HG02759 (cell line): ENCODE data around the gene CELF1.
A peak's percentile ranks its signal among the peaks of the same experiment; 100 is the strongest.

Source experiments
- ATAC-seq: cut with Tn5 transposase; IDR thresholded peaks from one replicate; pipeline ENCODE4 v1.9.1; 2021; ENCODE audit warnings: mild to moderate bottlenecking, moderate library complexity; ENCODE audit not compliant: unreplicated experiment

The CELF1 gene

DNA sequence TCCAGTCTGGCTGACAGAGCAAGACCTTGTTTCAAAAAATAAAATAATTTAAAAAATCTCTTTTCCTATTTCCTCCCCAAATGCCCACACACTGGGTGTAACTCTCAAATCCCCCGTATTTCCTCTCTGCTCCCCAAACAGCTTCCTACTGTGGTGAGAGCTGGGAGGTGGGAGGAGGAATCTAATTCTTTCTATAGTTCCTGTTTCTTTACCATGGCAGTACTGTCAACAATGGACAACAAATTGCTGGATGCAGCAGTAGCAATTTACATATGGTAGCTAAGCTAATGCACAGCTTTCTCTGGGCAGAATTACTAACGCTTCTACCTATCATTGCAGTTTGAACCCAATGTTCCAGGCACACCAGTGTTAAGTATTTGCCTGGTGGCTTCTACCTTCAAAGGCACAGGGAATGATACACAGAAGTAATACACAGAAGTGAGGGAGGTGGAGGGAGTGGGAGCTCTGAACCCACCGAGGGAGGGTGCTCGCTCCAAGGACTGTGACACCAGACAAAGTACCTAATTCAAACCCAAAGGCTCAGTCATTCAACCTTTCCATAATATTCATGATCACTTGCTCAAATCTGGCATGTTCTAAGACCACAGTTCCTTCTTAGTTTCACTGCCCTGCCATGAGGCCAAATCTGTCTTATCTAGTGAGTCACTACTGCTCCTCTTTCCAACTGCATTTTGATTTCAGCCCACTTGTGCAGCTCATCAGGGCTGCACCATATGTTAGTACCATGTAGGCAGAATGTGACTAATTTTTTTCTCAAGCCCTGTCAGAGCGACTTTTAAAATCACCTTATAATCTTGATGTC, 37.9 kb downstream of the CELF1 start:
- ATAC-seq = peak; percentile 53

DNA sequence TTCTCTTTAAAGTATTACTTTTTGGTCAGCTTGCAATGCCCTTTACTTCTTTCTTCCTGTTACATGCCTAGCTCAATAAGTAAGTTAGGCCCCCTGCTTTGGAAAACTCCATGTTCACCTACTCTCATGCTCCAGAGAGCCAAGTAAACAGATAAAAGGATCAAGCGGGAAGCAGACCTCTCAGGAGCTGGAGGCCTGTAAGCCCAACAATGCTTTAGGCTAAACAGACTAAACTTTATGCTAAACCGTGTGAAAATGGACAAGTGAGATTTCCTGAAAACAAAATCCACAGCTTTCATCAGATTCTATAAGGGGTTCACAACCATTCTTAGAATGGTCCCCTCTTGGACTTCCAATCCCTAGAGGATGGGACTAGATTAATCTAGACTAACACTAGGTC, 40.2 kb downstream of the CELF1 start:
- ATAC-seq = no peak

DNA sequence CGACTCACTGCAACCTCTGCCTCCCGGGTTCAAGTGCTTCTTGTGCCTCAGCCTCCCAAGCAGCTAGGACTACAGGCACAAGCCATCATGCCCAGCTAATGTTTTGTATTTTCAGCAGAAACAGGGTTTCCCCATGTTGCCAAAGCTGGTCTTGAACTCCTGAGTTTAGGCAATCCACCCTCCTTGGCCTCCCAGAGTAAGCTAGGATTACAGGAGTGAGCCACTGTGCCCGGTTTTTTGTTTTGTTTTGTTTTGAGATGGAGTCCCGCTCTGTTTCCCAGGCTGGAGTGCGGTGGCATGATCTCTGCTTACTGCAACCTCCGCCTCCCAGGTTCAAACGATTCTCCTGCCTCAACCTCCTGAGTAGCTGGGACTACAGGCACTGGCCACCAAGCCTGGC, 41.0 kb downstream of the CELF1 start:
- no peak for ATAC-seq

DNA sequence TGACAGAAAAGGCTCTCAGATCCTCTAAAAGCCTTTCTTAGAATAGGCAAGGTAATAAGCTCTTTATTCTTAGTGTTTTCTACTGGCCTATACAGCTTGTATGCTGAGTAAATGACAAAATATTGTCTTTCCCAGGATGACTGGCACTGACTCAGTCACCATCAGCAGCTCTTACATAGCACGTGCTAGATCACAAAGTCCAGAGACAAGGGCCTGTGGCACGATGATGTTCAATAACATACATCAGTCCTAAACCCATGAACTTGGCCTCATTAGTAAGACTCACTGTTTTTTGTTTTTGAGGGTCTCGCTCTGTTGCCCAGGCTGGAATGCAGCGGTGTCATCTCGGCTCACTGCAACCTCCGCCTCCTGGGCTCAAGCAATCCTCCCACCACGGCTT, 42.7 kb downstream of the CELF1 start:
- peak; percentile 29 for ATAC-seq

DNA sequence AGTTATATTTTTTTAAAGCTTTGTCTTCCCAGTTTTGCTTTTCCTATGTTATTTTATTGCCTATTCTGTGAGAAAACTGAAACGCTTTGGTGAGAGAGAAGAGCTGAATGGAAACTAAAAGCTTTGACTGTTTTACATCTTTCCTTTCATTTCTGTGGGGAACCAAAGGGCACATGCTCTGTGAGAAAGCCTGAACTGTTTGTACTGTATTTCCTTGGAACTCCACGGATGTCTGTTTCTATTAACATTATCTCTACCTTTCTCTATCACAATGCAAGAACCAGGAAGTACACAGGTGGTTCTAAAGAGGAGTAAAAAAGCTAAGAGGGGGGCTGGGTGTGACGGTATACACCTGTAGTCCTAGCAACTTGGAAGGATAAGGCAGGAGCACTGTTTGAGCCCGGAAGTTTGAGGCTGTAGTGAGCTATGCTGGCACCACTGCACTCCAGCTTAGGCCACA, 43.8 kb downstream of the CELF1 start:
- ATAC-seq = no peak

DNA sequence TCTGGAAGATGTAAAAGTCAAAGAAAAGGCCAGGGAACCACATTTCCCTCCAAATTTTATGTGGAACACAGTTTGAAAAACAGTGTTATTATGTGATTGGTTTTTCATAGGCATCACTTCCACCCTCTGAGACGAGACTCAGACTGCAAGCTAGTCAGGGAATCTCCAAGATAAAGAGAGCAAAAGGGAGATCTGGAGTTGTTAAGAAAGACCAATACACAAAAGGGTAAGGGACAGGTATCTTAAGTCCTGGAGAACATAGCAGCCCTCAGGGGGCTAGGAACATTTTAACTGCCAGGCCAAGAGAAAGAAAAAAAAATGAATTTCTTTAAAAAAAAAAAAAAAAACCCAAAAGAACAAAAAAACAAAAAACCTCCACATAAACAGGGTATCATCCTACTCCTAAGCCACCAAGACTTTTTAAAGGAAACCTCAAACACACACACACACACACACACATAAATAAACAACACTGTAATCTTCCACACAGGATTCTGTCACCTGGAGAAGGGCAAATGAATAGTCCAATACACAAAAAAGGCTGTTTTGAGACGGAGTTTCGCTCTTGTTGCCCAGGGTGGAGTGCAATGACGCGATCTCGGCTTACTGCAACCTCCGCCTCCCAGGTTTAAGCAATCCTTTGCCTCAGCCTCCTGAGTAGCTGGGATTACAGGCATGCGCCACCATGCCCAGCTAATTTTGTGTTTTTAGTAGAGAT, 44.5 kb downstream of the CELF1 start:
- ATAC-seq = no peak

DNA sequence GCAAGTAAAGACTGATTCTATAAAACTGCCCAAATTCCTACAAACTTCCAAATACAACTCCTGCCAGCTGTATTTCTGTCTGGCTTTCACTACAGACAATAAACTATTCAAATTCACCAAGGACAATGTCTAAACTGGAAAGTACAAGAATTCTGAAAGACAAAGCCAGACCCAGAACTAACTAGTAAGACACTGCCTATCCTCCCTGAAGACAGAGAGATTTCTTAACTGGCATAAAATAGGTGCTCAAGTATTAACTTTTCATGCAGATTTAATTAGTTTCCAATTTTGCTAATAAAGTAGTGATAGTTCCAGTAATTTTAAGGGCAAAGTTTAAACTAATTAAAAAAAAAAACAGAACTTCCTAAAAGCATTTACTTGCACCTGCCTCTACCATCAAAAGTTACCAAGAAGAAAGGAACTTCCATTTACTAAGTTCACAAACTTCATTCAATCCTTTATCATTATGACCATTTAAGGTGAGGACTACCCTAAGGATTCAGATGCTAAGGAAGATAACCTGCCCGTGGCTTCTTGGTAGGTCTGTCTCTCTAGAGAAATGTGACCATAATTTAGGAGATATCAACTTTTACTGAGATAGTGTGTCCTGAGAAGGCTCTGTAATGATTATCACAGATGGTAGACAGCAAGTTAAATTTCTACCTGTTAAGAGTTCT, 45.2 kb downstream of the CELF1 start:
- no peak for ATAC-seq

DNA sequence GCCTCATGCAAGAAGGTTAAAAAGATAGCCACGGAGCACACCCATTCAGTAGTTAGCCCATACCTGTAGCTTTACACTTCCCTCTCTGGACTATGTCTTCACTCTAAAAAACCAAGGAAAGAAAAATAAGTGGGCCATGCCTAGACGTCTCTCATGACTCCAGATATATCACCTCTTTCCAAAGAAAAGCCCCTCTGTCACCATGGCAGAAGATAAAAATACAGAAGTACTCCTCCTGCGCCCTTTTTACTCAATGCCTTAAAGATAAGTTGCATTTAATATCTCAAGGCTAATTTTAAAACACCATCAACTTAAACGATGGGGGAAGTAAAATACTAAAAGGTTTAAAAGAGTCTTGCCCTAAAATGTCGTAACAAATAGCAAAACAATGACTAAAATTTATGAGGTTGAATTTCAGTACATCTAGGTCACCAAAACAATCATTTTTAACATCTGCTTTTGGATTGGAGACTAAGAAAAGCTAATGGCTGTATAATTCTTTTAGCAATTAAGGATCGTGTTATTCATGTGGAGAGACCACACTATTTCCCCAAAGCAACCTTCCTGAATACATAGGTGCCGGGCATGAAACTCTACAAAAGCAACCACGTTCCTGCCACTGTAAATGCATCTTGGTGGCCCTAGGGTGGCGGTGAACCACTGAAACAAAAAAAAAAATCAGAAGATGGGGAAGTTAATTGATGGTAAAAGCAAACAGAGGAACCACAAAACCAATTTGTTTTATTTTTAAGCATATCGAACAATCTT, 46.0 kb downstream of the CELF1 start:
- ATAC-seq = no peak

DNA sequence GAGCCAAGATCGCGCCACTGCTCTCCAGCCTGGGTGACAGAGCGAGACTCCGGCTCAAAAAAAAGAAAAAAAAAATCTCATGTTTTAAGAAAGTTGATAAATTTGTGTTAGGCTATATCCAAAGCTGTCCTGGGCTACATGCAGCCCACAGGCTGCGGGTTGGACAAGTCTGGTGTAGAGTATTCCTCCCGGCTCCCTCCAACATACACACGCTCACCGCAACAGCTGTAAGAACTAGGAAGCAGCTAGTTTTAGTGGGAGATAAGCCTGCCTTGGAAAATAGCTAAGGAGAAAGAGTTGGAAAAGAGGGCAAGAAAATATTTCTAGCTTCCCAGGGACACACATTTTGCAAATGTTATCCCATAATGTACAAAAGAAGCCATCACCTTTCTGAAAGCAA, 46.6 kb downstream of the CELF1 start:
- ATAC-seq = no peak

DNA sequence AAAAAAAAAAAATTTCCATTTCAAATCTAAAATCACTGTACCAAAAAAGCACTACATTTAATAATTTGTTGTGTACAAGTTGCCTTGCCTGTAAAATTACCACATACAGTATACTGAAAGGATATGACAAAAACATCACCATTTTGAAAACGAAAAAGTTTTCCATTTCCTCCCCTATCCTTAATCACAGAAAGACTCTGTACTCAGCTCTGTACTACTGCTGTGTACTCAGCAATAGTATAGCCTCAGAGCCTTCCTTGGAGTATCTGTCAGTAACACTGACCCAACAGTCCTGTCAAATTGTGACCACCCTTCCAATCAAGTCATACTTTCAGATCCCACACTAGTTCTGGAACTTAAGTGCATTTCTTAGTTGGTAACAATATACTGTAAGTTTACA, 48.0 kb downstream of the CELF1 start:
- no peak for ATAC-seq

DNA sequence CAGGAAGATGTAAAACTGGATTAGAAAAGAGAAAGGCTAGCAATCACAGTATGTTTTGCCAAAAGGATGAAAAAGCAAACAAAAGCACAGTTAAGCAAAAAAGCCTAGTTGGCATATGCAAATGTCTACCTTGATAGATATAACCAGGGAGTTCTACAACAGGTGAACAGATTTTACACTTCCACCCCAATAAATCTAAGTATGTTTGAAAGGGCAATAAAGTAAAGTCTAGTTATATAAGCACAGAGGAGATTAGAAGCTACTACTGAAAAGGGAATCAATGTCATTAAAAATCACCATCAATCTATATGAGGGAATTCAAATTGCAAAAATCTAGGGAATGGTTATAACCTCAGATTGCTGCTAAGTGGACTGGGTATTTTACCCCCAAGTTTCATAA, 49.7 kb downstream of the CELF1 start:
- no peak for ATAC-seq

DNA sequence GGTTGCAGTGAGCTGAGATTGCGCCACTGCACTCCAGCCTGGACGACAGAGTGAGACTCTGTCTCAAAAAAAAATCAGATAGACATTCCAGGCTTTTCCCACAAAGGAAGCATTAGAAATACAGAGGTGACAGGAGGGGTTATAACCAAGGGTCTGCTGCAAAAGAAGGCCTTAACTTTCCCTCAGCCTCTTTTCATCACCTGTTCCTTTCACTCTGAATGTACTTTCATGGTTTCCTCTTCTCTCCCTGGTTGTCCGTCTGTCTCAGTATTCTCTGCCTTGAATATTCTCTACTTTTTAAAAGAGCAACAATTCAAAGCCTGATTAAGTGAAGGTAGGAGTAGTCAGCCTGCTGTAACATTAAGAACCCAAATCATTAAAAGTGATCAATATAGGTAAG, 50.2 kb downstream of the CELF1 start:
- ATAC-seq = no peak

DNA sequence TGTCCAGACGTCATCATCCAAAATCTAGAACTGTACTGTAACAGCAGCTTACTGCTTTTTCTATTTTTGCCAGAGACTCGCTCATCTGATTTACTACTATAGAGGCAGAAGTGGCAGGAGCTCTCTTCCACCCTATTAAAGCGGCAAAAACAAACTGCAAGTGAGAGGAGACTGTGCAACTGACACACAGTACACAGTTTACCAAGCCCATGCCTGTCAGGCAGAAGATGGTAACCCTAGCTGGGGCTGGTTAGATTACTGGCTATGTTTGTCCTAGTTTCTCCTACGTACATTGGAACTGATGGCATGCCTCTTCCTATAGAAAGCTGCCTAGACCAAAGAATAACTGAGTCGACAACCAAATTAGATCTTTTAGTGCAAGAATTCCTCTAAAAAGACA, 51.8 kb downstream of the CELF1 start:
- no peak for ATAC-seq

DNA sequence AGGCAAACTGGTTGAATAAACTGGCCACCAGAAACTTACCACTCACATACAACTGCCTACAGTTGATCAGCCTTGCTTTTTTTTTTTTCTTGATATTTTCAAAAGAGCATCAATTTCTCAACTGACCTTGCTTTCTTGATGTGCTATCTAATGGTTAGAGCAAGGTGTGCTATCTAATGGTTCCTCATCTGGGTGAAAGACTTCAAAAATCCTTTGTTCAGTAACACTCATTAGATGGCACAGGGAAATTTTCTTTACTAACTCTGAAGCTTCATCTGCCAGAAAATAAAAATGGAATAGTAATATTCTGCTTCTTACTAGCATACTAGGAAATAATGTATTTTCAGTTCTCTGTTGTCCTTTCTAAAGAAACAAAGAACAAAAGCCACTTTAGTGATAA, 52.8 kb downstream of the CELF1 start:
- ATAC-seq = no peak

DNA sequence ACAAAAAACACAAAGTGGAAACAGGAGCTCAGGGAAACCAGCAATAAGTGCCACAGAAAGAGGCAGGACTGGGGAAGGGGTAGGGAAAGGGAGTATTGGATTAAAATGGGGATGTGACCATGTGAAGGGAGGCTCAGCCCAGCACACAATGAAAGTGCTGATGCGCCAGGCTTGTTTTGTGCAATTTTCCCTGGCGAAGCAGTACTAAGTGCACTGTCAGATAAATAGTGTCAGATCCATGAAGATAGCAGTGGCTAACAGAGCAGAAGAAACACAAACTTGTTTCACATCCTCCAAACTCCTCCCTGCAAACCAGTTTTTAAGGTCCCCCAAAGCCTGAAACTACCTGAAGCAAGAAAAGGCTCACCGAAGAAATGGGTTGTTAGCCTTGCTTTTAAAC, 53.3 kb downstream of the CELF1 start:
- ATAC-seq = no peak

DNA sequence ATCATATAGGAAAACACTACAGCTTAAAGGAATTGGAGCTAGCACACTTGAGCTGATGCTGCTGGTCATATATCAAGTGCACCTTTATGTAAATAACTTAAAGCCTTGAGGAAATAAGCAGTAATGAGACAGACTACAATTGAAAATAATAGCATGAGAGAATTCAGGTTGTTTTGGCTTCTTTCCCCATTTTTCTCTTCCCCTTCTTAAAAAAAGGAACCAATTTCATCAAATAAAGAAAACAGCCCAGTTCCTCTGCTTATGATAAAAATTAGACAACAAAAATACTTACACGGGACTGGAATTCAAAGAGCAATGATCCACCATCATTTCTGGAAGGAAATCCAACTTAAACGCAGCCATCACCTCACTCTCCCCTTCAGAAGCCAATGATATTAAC, 53.8 kb downstream of the CELF1 start:
- no peak for ATAC-seq

DNA sequence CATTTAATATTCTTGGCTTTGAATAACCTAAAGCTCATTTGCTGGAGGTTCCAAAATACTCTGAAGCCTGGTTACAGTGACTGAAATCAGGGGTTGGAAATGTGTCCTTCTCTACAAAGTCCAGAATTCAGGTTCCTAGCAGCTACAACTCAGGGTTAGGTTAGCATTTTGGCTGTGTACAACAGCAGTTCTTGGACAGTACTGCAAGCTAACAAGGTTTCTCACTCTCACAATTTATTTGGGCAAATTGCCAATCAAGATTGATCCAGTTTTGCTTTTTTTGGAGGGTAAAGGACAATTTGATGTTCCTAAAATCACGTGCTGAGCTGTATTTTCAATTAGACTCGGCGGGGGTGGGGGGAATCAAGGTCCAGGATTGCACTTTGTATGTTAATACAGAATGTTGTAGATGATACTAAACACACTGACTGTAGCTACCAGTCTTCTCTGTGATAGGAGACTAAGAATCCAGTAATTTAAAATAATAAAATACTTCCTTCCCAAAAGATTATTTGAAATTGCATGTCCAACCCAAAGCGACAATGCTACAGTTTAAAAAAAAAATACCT, 54.3 kb downstream of the CELF1 start:
- ATAC-seq = no peak

DNA sequence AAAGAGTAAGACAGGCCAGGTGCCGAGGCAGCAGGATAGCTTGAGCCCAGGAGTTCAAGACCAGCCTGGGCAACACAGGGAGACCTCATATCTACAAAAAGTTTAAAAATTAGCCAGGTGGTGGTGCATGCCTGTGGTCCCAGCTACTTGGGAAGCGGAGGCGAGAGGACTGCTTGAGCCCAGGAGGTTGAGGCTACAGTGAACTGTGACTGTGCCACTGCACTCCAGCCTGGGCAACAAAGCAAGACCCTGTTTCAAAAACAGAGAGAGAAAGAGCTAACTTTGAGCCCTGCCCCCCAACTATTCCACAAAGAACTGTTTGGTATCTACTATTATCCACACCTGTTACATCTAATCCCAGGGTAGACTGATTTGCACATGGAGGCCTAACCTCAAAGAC, 54.8 kb downstream of the CELF1 start:
- ATAC-seq = no peak

DNA sequence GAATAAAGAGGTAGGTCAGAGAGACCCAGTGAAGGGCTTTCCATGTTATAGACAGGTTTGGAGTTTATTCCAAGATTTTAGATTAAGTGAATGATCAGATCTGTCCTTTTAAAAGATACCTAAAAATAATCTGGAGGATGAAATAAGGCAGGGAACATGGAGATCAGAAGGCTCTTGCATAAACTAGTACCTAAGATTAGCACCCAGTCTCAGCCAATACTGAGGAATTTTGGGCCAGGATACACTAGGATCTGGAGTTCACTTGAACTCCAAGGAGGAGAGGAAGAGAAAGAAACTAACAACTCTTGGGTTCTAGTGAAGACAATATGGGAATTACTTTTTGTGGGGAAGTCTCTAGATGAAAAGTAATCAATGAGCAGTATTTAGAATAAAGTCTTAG, 56.1 kb downstream of the CELF1 start:
- ATAC-seq = no peak

DNA sequence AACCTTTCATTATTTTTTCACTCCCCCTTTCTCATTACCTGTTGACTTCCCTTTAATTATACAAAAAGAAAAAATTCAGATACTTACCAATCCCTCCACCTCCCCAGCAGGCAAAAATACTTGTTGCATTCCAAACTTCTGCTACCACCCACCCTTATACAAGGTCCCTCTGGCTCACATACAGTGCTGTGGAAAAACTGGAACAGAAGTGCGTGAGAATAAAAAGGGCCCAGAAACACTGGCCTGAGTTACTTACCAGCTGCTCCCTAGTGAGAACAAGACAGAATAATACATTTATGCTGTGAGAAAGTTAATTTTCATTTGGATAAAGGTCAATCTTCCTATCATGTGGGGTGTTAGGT, 57.1 kb downstream of the CELF1 start:
- ATAC-seq = no peak
